GM11168 (cell line): ENCODE measurements around the gene AGBL4.

ENCODE experiments used
- in situ Hi-C: fragments of 300-500 bp; cut with MboI; formaldehyde crosslinking; loops from one replicate; pipeline ENCODE4 v1.12.0; 2022; ENCODE audit warnings: low sequenced_read_pairs; ENCODE audit not compliant: unreplicated experiment

AGBL4 gene

DNA sequence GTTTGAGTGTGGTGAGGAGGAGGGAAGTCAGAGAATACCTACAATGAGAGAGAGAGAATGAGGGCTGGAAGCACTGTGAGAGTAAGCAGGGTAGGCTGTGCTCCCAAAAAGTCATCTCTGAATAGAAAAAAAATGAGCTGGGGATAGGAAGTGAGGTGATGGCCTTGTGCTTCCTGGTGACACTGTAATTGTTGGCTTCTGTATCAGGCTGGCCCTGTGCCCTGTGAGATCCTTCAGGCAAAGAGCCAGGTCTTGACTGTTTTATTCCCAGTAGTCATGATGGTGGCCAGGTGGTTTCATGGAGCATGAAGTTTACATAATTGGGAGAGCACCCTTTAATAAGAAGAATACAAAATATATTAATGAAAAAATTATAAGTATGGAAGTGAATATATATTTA is 1531.4 kb downstream of the AGBL4 start:
- in situ Hi-C loops, result no loop called here

DNA sequence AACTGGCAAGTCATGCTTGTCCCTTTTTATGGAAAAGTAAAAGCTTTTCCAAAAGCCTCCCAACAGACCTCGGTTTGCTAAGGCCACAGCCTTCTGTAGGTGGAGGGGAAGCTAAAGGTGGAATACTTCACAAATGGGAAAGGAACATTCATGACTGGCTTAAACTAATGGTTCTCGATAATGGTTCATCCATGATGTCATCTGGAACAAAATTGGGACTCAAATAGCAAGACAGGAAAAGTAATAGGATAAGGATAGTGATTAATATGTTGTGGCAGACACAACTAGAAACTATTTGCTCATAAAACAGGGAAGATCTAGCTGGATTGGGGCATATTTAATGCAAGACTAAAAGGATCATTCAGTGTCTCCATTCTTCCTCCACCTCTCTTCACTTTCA is 1535.0 kb downstream of the AGBL4 start:
- in situ Hi-C loops, result no loop called here
